GM18505 (cell line): ENCODE data around the gene HM13.
"Not testable (repeated sequence)": the region's sequence is repeated elsewhere in the genome, so short reads cannot be mapped to it uniquely, and the experiment has no call there.

Source experiments
- ATAC-seq: cut with Tn5 transposase; IDR thresholded peaks from one replicate; pipeline ENCODE4 v1.9.1; 2021; ENCODE audit not compliant: unreplicated experiment
- POLR2A ChIP-seq: IDR thresholded peaks from 4 replicates; pipeline ENCODE4 v1.6.1; 2011; ENCODE audit warnings: borderline replicate concordance; ENCODE audit not compliant: insufficient read depth, insufficient read length; ENCODE audit errors: extremely low read depth

HM13 gene

DNA sequence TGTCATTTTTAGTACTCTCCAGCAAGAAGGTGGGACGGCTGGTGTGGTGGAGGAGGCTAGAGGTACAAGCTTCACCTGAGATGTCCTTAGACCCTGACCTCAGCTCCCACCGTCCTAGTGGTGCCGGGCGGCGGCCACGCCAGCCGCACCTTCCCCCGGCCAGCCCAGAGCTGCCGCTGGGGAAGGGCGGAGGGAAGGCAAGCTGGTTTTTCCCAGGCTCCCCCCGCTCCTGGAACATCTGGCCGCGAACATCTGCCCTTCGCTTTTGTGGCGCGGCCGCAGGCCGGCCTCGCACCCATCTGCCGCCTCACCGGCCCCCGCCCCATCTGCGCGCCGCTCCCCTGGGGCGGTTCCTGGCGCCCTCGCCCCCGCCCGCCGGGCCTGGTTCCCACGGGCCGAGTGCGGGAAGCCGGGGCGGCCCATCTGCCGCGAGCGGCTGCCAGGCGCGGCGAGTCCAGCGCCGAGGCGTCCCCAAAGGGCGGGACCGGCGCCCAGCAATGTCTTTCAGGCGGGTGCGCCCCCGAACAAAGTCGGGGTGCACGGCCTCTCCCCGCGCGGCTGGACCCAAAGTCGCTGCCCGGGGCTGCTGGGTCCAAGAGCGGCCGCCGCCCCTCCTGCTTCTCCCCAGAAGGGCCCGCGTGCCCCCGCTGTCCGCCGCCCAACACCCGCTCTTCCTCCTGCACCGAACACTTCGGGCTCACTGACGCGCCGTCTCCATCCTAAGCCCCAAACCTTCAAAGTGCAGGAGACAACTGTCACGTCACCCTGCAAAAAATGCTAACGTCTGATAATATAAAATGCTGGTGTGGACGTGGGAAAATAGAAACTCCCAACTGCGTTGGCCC is 73.5 kb downstream of the HM13 start:
- no peak for TF ChIP-seq POLR2A
- no peak for ATAC-seq

DNA sequence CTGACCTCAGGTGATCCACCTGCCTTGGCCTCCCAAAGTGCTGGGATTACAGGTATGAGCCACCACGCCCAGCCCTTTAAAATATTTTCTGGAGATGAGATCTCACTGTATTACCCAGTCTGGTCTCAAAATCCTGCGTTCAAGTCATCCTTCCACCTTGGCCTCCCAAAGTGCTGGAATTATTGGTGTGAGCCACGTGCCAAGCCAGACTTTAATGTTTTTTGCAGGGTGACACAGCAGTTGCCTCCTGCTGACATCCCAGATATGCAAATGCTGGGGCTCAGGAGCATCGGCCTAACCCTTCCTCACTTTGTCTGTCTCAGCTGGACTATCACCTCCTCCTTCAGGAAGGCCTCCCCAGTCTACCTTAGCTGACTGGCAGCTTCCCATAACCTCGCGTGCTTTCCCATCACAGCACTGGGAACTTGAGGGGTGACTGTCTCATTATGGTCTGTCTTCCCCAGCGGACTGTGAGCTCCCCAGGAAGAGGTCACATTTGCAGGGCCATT is 76.5 kb downstream of the HM13 start:
- no peak for TF ChIP-seq POLR2A
- no peak for ATAC-seq

DNA sequence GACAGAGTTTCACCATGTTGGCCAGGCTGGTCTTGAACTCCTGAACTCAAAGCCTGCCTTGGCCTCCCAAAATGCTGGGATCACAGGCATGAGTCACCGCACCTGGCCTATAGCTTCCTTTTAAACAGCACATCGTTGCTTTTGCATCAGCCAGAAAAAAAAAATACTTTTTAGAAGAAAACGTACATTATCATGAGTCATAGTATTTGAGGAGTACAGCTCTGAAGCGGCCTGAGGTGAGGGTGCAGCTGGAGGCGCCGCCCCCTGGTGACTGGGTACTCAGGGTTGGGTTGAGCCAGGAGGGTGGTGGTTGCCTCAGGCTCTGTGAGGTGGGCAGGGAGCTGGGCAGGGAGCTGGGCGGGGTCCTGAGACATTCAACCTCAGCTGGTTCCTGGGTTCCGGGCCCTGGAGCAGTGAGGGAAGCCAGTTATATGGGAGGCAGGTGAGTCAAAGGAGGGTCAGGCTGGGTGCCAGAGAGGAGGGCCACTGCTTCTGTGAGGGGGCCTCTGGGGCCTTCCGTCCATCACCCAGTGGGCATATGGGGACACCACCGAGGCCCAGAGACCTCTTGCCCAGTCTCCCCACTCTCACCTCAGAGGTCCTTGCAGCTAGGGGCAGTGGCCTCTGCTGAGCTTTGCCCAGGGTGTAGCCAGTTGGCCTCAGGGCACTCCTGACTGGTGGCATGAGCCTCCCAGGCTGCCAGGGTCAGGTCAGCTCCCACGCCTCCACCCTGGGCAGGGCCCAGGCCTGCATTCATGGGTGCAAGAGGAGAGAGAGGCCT is 79.2 kb downstream of the HM13 start:
- TF ChIP-seq POLR2A, result no peak
- ATAC-seq, result no peak

DNA sequence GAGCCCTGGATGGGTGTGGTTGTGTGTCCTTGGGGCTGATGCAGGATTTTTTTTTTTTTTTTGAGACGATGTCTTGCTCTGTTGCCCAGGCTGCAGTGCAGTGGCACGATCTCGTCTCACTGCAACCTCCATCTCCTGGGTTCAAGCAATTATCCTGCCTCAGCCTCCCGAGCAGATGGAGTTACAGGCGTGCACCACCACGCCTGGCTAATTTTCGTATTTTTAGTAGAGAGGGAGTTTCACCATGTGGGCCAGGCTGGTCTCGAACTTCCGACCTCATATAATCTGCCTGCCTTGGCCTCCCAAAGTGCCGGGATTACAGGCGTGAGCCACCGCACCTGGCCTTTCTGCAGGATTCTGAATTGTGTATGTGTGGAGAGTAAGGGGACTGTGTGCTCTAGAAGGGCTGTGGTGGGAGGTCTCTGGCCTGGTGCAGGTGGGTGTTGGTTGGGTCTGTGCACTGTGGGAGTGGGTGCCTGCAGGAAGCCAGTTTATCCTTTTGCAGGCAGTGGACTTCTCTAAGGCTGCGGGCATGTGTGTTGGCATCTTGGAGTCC is 79.8 kb downstream of the HM13 start:
- TF ChIP-seq POLR2A, result no peak
- no peak for ATAC-seq

DNA sequence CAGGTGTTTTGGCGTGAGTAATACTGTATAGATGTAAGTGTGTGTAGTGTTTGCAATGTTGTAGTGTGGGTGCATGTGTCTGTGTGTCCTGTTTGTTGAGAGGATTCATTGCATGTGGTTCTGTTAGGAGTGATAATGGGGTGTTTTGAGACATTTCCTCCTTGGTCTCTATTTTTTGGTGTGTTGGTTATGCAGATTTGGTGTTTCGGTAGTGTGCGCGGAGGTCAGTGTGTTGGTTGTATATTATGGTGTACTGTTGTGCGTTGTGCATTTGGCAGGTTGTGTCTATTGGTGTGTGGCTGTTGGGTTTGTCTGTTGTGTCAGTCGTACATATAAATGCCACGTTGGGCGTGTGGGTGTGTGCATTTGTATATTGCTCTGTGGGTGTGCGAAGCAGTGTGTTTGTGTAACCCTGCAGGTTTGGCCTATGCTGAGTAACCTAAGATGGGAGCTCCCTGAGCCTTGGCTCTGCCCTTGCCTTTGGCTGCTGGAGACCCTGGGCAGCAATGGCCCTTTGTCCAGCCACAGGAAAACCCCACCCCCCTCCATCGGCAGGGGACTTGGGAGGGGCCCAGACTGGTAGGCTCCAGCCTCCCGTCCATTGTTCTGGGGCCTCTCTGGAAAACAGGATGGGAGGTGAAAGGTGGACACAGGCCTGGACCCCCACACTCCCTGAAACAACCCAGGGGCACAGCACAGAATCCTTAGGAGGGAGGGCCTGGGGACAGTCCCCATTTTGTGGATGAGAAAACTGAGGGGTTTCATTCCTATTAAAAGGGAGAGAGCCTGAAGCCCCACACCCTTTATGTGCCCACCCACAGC is 80.5 kb downstream of the HM13 start:
- TF ChIP-seq POLR2A, result no peak
- no peak for ATAC-seq

DNA sequence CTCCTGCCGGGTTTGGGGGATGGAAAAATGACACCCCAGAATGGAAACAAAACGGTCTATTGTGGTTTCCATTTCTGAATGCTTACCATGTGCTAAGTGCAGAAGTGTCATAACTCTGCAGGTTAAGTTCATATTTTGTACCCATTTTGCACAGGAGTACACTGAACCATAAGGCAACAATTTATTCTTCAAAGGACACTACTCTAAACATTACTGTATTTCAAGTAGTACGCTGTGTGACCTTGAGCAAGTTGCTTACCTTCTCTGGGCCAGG is 81.1 kb downstream of the HM13 start:
- ATAC-seq, result no peak
- no peak for TF ChIP-seq POLR2A

DNA sequence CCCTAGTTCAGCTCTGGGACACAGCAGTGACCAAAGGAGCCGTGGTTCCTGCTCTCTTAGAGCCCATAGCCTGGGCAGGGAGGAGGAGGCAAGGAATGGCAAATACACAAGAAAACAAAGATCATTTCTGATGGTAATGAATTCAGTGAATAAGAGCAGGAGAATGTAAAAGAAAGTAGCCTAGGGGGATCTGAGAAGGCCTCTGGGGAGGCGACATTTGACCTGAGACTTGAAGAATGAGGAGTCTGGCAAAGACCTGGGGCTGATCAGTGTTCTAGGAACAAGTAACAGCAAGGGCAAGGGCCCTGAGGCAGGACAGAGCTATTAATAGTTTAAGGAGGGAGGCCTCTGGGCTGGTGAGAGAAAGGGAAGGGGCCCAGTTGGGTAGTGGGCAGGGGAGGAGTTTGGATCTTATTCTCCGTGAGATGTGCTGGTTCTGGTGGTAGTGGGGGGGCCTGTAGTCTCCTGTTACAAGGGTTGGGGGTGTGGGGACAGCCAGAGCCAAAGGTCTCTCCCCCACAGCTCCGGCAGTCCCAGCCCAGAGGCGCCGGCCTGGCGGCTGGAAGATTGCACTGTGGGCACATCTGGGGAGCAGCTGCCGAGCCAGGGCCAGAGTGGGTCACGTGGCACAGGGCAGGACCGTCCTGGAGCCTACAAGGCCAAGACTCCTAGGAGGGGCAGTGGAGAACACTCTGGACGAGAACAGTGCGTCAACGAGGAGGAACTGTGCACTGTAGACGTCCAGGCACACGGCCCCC is 81.6 kb downstream of the HM13 start:
- no peak for ATAC-seq
- TF ChIP-seq POLR2A, result no peak

DNA sequence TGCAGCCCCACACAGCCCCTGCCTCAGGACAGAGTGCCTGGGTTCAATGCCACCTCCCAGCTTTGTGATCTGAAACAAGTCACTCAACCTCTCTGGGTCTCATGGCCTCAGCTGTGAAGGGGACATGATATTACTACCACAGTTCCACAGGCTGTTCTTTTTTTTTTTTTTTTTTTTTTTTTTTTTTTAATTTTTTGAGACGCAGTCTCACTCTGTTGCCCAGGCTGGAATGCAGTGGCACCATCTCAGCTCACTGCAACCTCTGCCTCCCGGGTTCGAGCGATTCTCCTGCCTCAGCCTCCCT is 82.1 kb downstream of the HM13 start:
- ATAC-seq, result not testable (repeated sequence)

DNA sequence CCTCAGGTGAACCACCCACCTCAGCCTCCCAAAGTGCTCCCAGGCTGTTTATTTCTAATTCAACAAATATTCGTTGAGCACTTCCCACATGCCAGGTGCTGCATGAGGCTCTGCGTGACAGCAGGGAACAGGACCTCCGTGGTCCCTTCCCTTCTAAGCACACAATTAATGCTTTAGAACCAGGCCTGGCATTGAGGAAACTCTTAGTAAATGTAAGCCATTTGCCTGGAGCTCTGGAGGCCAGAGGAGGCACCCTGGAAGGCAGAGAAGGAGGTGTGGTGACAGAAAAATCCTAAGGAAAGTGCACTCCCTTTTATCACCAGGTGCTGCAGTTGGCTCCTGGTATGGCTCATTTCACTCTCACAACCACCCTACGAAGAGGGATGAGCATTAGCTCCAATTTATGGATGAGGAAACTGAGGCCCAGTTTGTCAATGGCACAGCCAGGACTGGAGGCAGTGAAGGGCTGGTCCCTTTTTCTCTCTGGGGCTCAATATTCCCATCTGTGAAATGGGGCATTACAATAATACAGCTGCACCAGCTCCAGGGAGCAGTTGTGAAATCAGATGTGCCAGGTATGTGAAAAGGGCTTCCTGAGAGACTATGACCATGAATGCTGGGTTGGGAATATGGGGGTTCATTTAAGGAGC is 82.7 kb downstream of the HM13 start:
- TF ChIP-seq POLR2A, result no peak
- no peak for ATAC-seq

DNA sequence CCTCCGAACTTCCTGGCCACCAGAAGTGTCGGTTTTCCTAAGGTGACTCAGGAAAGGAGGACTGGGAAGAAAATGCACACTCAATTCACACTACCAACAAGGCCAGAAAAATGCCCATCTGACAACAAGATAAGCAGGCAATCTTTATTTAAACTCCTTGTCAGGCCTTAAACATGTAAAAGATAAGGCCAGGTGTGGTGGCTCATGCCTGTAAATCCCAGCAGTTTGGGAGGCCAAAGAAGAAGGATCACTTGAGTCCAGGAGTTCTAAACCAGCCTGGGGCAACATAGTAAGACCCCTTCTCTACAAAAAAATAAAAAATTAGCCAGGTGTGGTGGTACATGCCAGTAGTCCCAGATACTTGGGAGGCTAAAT is 83.2 kb downstream of the HM13 start:
- no peak for ATAC-seq
- no peak for TF ChIP-seq POLR2A

DNA sequence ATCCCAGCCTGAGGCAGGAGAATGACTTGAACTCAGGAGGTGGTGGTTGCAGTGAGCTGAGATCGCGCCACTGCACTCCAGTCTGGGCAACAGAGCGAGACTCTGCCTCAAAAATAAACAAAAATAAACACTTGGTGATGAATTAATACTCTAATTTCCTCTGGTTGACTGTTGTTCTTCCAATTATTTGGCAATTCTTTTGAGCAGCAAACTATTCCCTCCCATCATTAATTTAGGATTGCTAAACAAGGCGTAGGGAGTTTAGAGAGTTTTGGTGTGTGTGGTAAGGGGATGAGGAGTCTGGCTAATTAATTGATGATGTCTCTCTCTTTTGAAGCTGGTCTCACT is 88.2 kb downstream of the HM13 start:
- TF ChIP-seq POLR2A, result no peak
- no peak for ATAC-seq

DNA sequence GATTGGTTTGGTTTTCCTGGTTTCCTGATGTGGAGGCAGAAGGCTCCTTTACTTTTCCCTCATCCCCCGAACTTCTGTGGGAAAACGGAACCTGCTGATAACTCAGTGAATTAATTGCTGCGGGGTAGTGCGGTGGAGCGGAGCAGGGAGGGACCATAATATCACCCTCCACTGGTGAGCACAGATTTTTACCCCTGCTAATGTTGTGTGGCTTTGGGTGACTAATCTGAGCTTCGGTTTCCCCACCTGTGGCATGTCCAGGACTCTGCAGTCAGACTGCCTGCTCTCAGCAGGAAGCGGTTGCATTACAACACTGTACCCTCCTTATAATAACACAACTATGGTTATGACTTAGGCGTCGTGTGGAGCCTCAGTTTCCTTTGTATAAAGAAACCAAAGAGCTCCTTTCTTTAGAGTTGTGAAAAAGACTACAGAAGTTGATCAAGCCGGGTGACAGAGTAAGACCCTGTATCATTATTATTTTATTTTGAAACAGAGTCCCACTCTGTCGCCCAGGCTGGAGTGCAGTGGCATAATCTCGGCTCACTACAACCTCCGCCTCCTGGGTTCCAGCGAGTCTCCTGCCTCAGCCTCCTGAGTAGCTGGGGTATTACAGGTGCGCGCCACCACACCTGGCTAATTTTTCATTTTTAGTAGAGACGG is 88.7 kb downstream of the HM13 start:
- ATAC-seq, result peak; percentile 59
- no peak for TF ChIP-seq POLR2A
